Stimulated activated CD8-positive, alpha-beta memory T cell treated with anti-CD3 and anti-CD28 coated beads, Interleukin-15, amount 100 ng/mL, for 48 hours (primary cell): Measurements from ENCODE around the gene CPM.

Source experiments
- DNase-seq, 2 donors: peaks; one replicate each; pipeline ENCODE4 v3.0.0-alpha.2; 2020; ENCODE audit warnings: low read depth in 2 of 2

CPM gene

DNA sequence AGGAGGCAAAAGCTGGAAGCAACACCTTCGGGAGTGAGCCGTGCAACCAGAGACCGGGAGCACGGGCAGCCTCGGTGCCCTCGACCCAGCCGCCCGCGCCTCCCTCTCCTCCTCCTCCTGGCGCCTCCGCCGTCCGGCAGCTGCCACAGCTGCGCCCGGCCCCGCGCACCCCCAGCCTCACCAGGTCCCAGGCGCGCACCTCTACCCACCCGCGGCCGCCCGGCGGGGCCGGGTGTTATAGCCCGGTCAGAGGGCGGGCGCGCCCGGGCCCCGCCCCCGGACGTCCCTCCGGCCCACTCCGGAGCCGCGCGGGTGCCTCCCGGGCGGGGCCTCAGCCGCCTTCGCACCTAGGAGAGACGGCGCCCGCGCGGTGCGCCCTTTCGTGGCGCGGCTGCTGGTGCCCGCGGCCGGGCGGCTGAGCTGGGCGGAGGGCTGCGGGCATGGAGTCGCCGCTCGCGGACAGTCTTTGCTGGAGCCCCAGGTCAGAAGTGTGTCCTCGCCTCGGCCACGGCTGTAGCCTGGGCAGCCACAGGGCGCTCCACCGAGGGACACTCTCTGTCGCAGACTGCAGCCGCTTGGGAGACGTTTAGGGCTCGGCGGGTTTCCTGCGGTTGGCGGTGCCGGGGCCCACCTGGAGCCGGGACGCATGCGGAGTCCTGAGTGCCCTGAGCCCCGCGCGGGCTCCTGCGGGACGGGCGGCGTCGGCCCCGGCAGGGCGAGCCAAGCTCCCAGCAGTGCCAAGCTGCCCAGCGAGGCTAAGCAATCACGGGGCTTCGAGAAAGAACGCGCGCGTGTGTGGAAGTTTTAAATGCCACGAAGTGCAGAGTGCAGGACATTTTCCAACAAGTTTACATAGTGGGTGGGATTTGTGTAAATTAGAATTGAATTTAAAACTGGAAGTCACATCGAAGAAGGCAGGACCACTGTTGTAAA lies at the start of gene CPM:
Gene CPM, minus strand, starts transcription at position 211 of the 933 bp plus-strand sequence. CDS start 334 bp downstream, outside the sequence.
- peak; percentile 43 to 71 for DNase-seq

- DNase-seq, result no peak
Measured at GRCh38 chr12:68981516-68981915, 48.5 kb upstream of the CPM start.

DNA sequence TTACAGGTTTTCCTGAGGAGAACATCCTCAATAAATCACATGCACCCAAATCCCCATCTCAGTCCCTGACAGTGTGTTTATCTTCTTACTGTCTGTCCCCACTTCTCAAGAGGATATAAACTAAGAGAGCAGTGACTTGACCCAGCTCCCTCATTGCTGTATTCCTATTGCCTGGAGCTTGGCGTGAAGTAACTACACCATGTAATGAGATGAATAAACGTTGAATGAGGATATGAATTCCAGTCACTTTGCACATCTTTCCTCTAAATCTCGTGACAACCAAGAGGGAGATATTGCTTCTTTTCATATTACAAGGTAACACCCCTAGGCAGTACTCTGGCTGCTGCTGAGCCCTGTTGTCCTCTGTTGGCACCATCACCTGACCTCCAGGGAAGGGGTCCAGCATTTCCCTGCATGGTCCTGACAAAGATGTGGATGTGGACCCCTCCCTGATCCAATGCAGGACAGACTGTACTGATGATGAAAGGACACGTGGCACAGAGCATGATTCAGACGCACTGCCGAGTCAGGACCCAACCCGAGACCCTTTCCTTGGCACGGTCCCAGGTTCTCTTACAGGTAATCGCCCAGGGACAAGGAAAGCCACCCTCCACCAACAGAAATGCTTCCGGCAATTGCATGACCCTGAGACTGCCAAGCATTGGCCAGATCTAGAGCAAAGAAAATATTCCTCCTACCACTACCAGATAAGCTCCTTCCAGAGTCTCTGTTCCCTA lies 47.7 kb upstream of the CPM start:
- DNase-seq, result no peak

DNA sequence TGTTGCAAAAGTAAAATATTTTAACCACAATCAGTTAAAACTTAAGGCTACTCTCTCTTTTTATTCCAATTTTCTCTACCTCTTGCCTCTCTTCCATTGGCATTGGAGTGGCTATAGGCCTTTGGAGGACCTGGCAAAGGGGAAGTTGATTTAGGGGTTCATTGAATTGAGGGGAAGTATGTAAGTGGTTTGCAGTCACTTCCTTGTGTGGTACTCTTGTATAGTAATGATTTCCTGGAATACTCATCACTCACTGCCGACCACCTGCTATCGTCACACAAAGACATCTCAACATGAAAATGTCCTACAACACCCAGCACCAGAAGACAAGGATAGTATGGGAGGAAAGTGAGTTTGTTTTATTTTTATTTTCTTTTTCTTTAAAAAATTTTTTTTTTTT lies 45.7 kb upstream of the CPM start:
- no peak for DNase-seq

GRCh38 chr12:68977909-68978610 lies 45.1 kb upstream of the CPM start:
- no peak for DNase-seq

DNA sequence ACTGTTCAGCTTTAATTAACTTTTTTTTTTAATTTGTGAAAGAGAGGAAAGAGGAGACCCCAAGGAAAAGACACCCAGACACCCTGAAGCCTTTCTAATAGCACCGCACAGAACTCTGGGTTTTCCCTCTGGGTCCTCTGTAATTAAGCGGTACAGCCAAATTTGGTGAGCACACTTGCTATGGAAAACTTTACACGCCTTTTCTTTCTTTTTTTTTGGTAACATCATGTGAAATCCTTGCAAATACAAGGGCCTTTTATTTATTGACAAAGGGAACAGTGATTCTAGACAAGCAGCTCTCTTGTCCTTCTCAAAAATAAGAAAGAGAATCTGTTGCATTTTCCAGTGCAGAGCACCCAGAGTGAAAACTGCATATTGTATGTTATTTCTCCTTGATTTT lies 44.4 kb upstream of the CPM start:
- no peak for DNase-seq

- no peak for DNase-seq
Measured at GRCh38 chr12:68976395-68976841, 43.4 kb upstream of the CPM start.

- DNase-seq, result no peak
Measured at GRCh38 chr12:68975811-68976210, 42.8 kb upstream of the CPM start.

DNA sequence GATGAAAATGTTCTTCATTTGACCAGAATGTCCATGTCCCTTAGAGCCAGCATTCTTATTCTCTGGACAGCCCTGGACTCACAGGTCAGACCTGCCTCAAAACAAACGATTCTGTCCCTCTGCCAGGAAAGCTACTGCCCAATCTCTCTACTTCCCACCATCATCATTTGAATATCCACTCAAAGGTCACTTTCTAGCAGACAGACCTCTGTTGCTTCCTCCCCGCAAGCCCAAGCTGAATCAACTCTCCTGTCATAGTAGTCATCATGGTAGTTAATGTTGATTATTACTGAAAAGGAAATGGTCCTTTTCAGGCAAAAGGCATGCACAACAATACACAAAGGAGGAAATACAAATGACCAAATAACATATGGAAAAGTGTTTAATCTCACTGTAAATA lies 39.6 kb upstream of the CPM start:
- no peak for DNase-seq

- no peak for DNase-seq
Measured at GRCh38 chr12:68971404-68971803, 38.4 kb upstream of the CPM start.

- DNase-seq, result no peak
Measured at GRCh38 chr12:68970951-68971350, 38.0 kb upstream of the CPM start.

- no peak for DNase-seq
Measured at GRCh38 chr12:68970306-68970705, 37.3 kb upstream of the CPM start.

- no peak for DNase-seq
Measured at GRCh38 chr12:68967046-68967445, 34.1 kb upstream of the CPM start.

DNA sequence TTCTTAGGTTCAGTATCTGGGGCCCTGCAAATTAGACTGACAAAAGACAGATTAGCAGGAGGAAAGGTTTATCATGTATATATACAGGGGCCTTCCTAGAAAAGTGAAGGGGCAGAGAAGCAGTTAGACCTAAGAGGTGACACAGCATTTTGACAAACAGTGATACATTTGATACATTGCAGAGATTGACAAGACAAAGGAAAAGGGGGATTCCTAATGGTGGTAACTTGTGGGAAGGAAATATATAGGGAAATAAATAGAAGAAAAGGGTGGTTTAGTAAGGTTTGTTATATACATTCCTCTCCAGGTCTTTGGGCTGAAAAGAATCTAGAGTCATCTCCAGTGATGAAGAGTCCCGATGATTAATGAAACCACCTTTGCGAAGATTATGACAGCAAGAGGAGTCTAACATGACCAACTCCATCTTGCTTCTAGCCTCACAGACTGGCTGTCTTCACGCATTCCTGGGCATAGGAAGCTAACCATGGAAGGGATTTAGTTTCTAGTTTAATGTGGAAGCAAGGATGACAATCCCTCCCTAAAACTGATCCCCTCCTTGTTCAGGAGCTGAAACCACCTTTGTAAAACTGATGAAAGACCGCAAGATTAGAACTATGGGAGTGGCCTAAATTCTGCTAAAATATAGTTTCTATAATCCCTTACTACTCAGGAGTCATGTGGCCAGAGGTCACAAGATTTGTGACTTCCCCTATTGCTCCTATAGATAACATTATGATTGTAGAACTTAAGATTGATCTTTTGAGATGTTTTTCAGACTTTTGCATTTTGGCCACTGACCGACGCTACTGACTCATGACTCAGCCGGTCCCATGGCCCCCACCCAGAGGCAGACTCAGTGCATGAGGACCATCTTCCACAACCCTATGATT lies 31.1 kb upstream of the CPM start:
- DNase-seq, result no peak

DNA sequence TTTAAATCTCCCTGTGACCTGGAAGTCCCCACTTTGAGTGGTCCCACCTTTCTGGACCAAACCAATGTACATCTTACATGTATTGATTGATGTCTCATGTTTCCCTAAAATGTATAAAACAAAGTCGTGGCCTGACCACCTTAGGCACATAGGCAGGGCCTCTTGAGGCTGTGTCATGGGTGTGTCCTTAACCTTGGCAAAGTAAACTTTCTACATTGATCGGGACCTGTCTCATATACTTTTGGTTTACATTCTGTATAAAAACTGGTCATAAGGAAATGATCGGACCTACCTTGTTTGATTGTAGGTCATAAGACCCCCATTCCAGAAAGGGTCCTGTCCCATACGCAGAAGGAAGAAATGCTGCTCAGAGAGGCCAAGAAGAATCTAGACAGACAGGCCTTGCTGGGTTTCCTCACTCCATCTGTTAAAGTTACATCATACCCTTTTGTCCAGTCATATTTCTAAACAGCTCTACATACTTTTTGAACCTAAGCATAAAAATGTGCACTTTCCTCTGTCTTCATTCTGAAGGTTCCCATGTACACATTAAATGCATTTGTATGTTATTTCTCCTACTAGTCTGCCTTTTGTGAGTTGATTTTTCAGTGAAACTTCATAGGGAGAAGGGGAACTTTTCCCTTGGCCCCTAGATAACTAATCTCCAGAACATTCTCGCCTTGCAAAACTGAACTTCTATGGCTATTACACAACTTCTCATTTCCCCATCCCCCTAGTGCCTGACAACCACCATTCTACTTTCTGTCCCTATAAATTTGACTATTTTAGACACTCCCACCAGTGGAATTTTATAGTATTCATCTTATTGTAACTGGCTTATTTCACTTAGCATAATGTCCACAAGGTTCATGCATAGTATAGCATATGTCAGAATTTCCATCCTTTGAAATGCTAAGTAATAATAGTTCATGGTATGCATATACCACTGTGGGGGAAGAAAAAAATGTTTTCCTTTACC lies 30.2 kb upstream of the CPM start:
- no peak for DNase-seq

GRCh38 chr12:68959891-68960464 lies 27.0 kb upstream of the CPM start:
- no peak for DNase-seq

DNA sequence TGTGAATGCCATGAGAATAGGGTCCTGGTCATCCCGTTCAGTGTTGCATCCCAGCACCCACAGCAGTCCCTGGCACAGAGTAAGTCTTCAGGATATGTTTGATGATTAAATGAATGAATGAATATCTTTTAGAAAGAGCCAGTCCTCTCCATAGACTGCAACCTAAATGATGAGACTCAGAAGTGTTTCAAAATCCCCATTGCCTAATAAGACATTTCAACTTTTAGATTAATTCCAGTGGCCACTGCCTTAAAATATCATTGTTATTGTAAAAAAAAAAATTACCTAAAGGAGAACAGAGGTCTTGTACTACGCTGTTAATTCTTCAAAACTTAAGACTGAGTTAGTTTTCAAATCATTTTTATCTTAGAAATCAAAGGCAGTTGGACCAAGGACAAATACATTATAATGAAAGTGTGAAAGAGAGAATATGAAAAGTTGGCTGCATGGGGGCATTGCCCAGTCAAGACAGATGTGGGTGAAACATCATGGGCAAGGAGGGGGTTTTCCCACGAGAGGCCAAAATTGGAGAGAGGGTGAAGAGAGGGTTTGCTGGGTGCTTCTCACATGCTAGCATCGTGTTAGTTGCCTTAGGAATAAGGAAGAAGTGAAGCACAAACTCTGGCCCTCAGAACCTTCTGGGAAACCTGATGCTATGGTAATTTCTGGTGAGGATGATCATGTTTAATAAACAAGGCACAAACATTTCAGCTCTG lies 26.3 kb upstream of the CPM start:
- no peak for DNase-seq

GRCh38 chr12:68958322-68958721 lies 25.4 kb upstream of the CPM start:
- DNase-seq, result peak; percentile 9 to 27

GRCh38 chr12:68957273-68957672 lies 24.3 kb upstream of the CPM start:
- no peak for DNase-seq
